ENCODE data around the gene GHITM.

DNA sequence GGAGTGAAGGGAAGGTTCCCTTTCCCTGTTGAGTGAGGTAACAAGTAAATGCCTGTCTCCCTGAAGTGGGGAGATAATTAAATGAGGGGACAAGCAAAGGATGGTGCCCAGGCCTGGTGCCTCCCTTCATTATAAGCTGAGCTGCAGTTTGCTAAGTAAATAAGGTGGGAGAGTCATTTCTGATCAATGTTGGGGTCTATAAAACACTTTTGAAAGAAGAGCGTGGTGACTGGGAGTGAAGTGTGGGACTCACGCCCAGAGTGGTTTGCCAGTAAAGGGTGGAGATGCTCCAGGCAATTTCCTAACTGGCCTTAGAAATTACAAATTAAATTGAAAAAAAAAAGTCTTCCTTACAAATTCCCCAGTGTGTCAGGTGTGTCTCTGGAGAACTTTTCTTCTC lies 24.7 kb downstream of the GHITM start:
- TF ChIP-seq, protein P1, sequence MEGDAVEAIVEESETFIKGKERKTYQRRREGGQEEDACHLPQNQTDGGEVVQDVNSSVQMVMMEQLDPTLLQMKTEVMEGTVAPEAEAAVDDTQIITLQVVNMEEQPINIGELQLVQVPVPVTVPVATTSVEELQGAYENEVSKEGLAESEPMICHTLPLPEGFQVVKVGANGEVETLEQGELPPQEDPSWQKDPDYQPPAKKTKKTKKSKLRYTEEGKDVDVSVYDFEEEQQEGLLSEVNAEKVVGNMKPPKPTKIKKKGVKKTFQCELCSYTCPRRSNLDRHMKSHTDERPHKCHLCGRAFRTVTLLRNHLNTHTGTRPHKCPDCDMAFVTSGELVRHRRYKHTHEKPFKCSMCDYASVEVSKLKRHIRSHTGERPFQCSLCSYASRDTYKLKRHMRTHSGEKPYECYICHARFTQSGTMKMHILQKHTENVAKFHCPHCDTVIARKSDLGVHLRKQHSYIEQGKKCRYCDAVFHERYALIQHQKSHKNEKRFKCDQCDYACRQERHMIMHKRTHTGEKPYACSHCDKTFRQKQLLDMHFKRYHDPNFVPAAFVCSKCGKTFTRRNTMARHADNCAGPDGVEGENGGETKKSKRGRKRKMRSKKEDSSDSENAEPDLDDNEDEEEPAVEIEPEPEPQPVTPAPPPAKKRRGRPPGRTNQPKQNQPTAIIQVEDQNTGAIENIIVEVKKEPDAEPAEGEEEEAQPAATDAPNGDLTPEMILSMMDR (IDR thresholded peaks at IDR 0.05) = no peak
- no peak for TF ChIP-seq POLR2A (IDR thresholded peaks at IDR 0.05)
